SK-N-SH (cell line): Measurements from ENCODE around the gene ALKBH6. TPM values are rescaled to one million over a fixed set of nuclear protein-coding genes. Genes with fewer than 3 reads are reported as not detected.

ENCODE experiments used
- CTCF ChIA-PET: fragments of 300-600, 350-600 bp; formaldehyde crosslinking; extraction: SDS; loops from one replicate; lab custom pipeline; 2021; lab: Yijun Ruan, JAX
- POLR2A ChIA-PET: fragments of 350-600 bp; sonication (Branson Sonifier 250); formaldehyde crosslinking; extraction: SDS; loops from one replicate; lab custom pipeline; 2020; ENCODE audit warnings: antibody characterized with exemption, inconsistent platforms; lab: Yijun Ruan, JAX
- DNase-seq: peaks from one replicate; pipeline ENCODE4 v3.0.0; 2012
- H2AFZ ChIP-seq: fragments of 200-600 bp; sonication (generic); 2 replicates; pipeline ENCODE4 v1.8.1; 2016; ENCODE audit warnings: antibody characterized with exemption, mild to moderate bottlenecking, low read depth
- H3F3A ChIP-seq: fragments of 200-600 bp; sonication (generic); replicated peaks from 2 replicates; pipeline ENCODE3; 2016; ENCODE audit warnings: antibody characterized with exemption, mild to moderate bottlenecking; ENCODE audit not compliant: insufficient read depth
- H3K27ac ChIP-seq, 2 experiments: fragments of 200-500 bp in 1 of 2; fragments of 200-600 bp in 1 of 2; sonication (Bioruptor generic) in 1 of 2; sonication (generic), shearing (Covaris generic) in 1 of 2; 2 replicates each; pipeline versions ENCODE4 v1.5.1 to v1.6.1; 2014 to 2016; ENCODE audit warnings: low read depth in 2 of 2, inconsistent platforms in 1 of 2, low read length in 1 of 2, mild to moderate bottlenecking in 1 of 2, mixed read lengths in 1 of 2
- H3K27me3 ChIP-seq: fragments of 200-600 bp; sonication (generic), shearing (Covaris generic); 2 replicates; pipeline ENCODE4 v1.6.1; 2016; ENCODE audit warnings: mixed run types; ENCODE audit not compliant: insufficient read depth
- H3K36me3 ChIP-seq, 2 experiments: fragments of 200-500 bp in 1 of 2; fragments of 200-600 bp in 1 of 2; sonication (Bioruptor generic) in 1 of 2; sonication (generic) in 1 of 2; replicated peaks in 1 of 2; 2 replicates each; pipeline versions ENCODE3 to v1.5.1; 2014 to 2016; ENCODE audit warnings: low read length in 1 of 2, mild to moderate bottlenecking in 1 of 2; ENCODE audit not compliant: insufficient read depth in 2 of 2, control insufficient read depth in 1 of 2
- H3K4me1 ChIP-seq, 2 experiments: fragments of 200-500 bp in 1 of 2; fragments of 200-600 bp in 1 of 2; sonication (Bioruptor generic) in 1 of 2; sonication (generic), shearing (Covaris generic) in 1 of 2; 2 replicates each; pipeline versions ENCODE4 v1.5.1 to v1.6.1; 2014 to 2016; ENCODE audit warnings: low read depth in 1 of 2, low read length in 1 of 2, mixed run types in 1 of 2; ENCODE audit not compliant: insufficient read depth in 2 of 2, control insufficient read depth in 1 of 2
- H3K4me2 ChIP-seq: fragments of 200-600 bp; sonication (generic), shearing (Covaris generic); 2 replicates; pipeline ENCODE4 v1.6.1; 2017; ENCODE audit warnings: mixed run types
- H3K4me3 ChIP-seq, 2 experiments: fragments of 200-500 bp in 1 of 2; fragments of 200-600 bp in 1 of 2; sonication (Bioruptor generic) in 1 of 2; sonication (generic), shearing (Covaris generic) in 1 of 2; 2 replicates each; pipeline versions ENCODE4 v1.5.1 to v1.8.1; 2014 to 2016; ENCODE audit warnings: low read depth in 2 of 2, inconsistent platforms in 1 of 2, low read length in 1 of 2, mild to moderate bottlenecking in 1 of 2, mixed read lengths in 1 of 2, moderate library complexity in 1 of 2
- H3K79me2 ChIP-seq: fragments of 200-600 bp; sonication (generic); 2 replicates; pipeline ENCODE4 v1.8.1; 2017; ENCODE audit warnings: mild to moderate bottlenecking; ENCODE audit not compliant: insufficient read depth
- H3K9ac ChIP-seq: fragments of 200-600 bp; sonication (generic); 2 replicates; pipeline ENCODE4 v1.6.1; 2017; ENCODE audit warnings: mixed run types
- H3K9me2 ChIP-seq: fragments of 200-600 bp; sonication (generic); 2 replicates; pipeline ENCODE4 v1.6.1; 2017; ENCODE audit warnings: mixed run types
- H3K9me3 ChIP-seq: fragments of 200-600 bp; sonication (generic); 2 replicates; pipeline ENCODE4 v1.6.1; 2017; ENCODE audit warnings: mixed run types, mild to moderate bottlenecking, moderate library complexity
- H4K20me1 ChIP-seq: fragments of 200-600 bp; sonication (generic); 2 replicates; pipeline ENCODE4 v1.6.1; 2017; ENCODE audit warnings: mild to moderate bottlenecking, mixed run types; ENCODE audit not compliant: insufficient read depth
- CHD2 ChIP-seq: fragments of 150-350 bp; IDR thresholded peaks from 2 replicates; pipeline ENCODE4 v1.6.1; 2018; ENCODE audit warnings: low read length; ENCODE audit not compliant: partially characterized antibody
- CTCF ChIP-seq: fragments of 200-600 bp; sonication (generic); IDR thresholded peaks from 2 replicates; pipeline ENCODE4 v1.6.1; 2017; ENCODE audit warnings: antibody characterized with exemption, mild to moderate bottlenecking, moderate library complexity
- ELF1 ChIP-seq: IDR thresholded peaks from 2 replicates; pipeline ENCODE4 v1.4.0; 2012
- FOSL2 ChIP-seq: IDR thresholded peaks from 2 replicates; pipeline ENCODE4 v1.4.0; 2012; ENCODE audit warnings: low read depth, mild to moderate bottlenecking, moderate library complexity, borderline replicate concordance
- FOXJ3 ChIP-seq: sonication (generic); formaldehyde crosslinking; IDR thresholded peaks from 2 replicates; pipeline ENCODE4 v1.5.1; 2020; ENCODE audit warnings: mild to moderate bottlenecking, missing genetic modification reagents
- FOXM1 ChIP-seq: IDR thresholded peaks from 2 replicates; pipeline ENCODE4 v1.4.0; 2012; ENCODE audit warnings: low read depth, mild to moderate bottlenecking
- GABPA ChIP-seq: IDR thresholded peaks from 2 replicates; pipeline ENCODE4 v1.4.0; 2012; ENCODE audit warnings: low read depth, mild to moderate bottlenecking
- JUND ChIP-seq: IDR thresholded peaks from 2 replicates; pipeline ENCODE4 v1.4.0; 2012
- MAX ChIP-seq: IDR thresholded peaks from 2 replicates; pipeline ENCODE4 v1.4.0; 2012; ENCODE audit warnings: low read depth
- MXI1 ChIP-seq: IDR thresholded peaks from 2 replicates; pipeline ENCODE4 v1.6.1; 2012; ENCODE audit warnings: mild to moderate bottlenecking, low read depth, low read length, improper control_type of control experiment
- NFIC ChIP-seq: IDR thresholded peaks from 2 replicates; pipeline ENCODE4 v1.4.0; 2012; ENCODE audit warnings: borderline replicate concordance
- RAD21 ChIP-seq: IDR thresholded peaks from 2 replicates; pipeline ENCODE4 v1.6.1; 2012; ENCODE audit warnings: mild to moderate bottlenecking, low read length
- RCOR1 ChIP-seq: fragments of 150-350 bp; IDR thresholded peaks from 2 replicates; pipeline ENCODE4 v1.6.1; 2017; ENCODE audit warnings: antibody characterized with exemption, low read length
- REST ChIP-seq: IDR thresholded peaks from 2 replicates; pipeline ENCODE4 v1.6.1; 2012; ENCODE audit warnings: mild to moderate bottlenecking, low read depth, low read length, moderate library complexity
- RFX5 ChIP-seq: IDR thresholded peaks from 2 replicates; pipeline ENCODE4 v1.6.1; 2012; ENCODE audit warnings: mild to moderate bottlenecking, improper control_type of control experiment, low read length
- RXRA ChIP-seq: IDR thresholded peaks from 2 replicates; pipeline ENCODE4 v1.4.0; 2012; ENCODE audit warnings: low read depth, mild to moderate bottlenecking, borderline replicate concordance
- SIN3A ChIP-seq: IDR thresholded peaks from 2 replicates; pipeline ENCODE4 v1.6.1; 2012; ENCODE audit warnings: low read depth, mild to moderate bottlenecking, low read length, moderate library complexity, borderline replicate concordance
- TAF1 ChIP-seq: IDR thresholded peaks from 2 replicates; pipeline ENCODE4 v1.6.1; 2012; ENCODE audit warnings: low read depth, mild to moderate bottlenecking, low read length, moderate library complexity, borderline replicate concordance
- USF2 ChIP-seq: fragments of 150-350 bp; IDR thresholded peaks from 2 replicates; pipeline ENCODE4 v1.6.1; 2017; ENCODE audit warnings: antibody characterized with exemption, low read length, low read depth, borderline replicate concordance
- YY1 ChIP-seq: IDR thresholded peaks from 2 replicates; pipeline ENCODE4 v1.4.0; 2012; ENCODE audit warnings: low read depth, mild to moderate bottlenecking
- WGBS: methylation state at CpG from one replicate; pipeline ENCODE4 v1.1.6; 2017; ENCODE audit warnings: low lambda C conversion rate; 5-methylcytosine and 5-hydroxymethylcytosine counted together
- polyA plus RNA-seq, 3 experiments: library from polyadenylated mRNA; depleted of rRNA; stranded (reverse); fragments of >200 nt; gene quantifications; 2 replicates each; pipeline ENCODE4 v1.2.3, GENCODE V29; 2012

Gene ALKBH6
- polyA plus RNA-seq, 1 of the 3 experiments (the other 2 are of a cell fraction) = 29.9 TPM

GRCh38 chr19:36008336-36008978 lies 5.6 kb downstream of the ALKBH6 start, which contains the start of gene SYNE4:
Gene SYNE4, minus strand, starts transcription at chr19:36008813. Its CDS starts 132 bp downstream, at chr19:36008681.
- H3K9ac ChIP-seq = no peak within 1 kb of the TSS
- H3K9me2 ChIP-seq = no peaks in the 10 kb centered on the region
- H3K9me3 ChIP-seq = no peaks in the 10 kb centered on the region
- H3K4me3 ChIP-seq = peak within 1 kb of the TSS; percentile 2 to 6; a peak in 2 of 4 replicates
- no peak within 1 kb of the TSS for H3K27ac ChIP-seq
- H3F3A ChIP-seq = no peaks in the 10 kb centered on the region
- H2AFZ ChIP-seq = no peak within 1 kb of the TSS
- peaks cover 3% of the 10 kb centered on the region; the same call in 1 of the 2 replicates for H3K79me2 ChIP-seq
- no peaks in the 10 kb centered on the region for H3K36me3 ChIP-seq
- no peaks in the 10 kb centered on the region for H3K27me3 ChIP-seq
- DNase-seq = no peak
- peak within 1 kb of the TSS; percentile 52; the same call in 1 of the 2 replicates for H3K4me2 ChIP-seq
- ChIA-PET CTCF (interaction anchor here (0.6 kb wide), 1 partner anchor 139 kb away, joined by 3 read pairs; no protein-coding TSS in a partner anchor), POLR2A (interaction anchor here (1.7 kb wide), 1 partner anchor 14 kb away, joined by 4 read pairs; no protein-coding TSS in a partner anchor)
- H4K20me1 ChIP-seq = no peaks in the 10 kb centered on the region
- no peak for TF ChIP-seq MXI1
- no peak for TF ChIP-seq FOXJ3
- TF ChIP-seq MAX = no peak
- TF ChIP-seq FOXM1 = no peak
- no peak for TF ChIP-seq JUND
- no peak for TF ChIP-seq CHD2
- no peak for TF ChIP-seq CTCF
- TF ChIP-seq YY1 = no peak
- TF ChIP-seq RCOR1 = no peak
- TF ChIP-seq REST = no peak
- TF ChIP-seq RAD21 = no peak
- TF ChIP-seq ELF1 = no peak
- no peak for TF ChIP-seq TAF1
- TF ChIP-seq SIN3A = no peak
- no peak for TF ChIP-seq USF2
- no peak for TF ChIP-seq RXRA
- TF ChIP-seq FOSL2 = no peak
- TF ChIP-seq GABPA = no peak
- no peak for TF ChIP-seq RFX5
- TF ChIP-seq NFIC = no peak
- peaks cover 0 to 21% of the 10 kb centered on the region in 2 experiments; a peak in 1 of 4 replicates for H3K4me1 ChIP-seq
- 94% methylated on average over 13 of the region's 19 CpGs for WGBS
